ENCODE data around the gene SORCS1.

DNA sequence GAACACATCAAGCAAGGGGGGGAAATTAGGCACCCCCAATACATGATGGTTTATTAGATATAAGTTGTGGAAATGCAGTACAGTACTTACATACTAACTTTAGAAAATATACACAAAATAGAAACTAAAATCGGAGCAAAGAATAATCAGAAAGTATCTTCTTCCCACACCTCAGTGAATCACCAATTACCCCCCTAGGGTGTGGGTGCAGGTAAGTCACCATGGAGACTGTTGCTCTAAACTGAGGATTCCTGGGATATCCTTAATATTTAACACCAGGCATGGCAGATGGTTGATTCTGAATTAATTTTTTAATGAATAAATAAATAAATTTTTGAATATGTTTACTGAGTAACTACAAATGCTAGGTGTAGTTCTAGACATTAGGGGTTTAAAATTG is 424.4 kb downstream of the SORCS1 start:
- TF ChIP-seq, protein P1, sequence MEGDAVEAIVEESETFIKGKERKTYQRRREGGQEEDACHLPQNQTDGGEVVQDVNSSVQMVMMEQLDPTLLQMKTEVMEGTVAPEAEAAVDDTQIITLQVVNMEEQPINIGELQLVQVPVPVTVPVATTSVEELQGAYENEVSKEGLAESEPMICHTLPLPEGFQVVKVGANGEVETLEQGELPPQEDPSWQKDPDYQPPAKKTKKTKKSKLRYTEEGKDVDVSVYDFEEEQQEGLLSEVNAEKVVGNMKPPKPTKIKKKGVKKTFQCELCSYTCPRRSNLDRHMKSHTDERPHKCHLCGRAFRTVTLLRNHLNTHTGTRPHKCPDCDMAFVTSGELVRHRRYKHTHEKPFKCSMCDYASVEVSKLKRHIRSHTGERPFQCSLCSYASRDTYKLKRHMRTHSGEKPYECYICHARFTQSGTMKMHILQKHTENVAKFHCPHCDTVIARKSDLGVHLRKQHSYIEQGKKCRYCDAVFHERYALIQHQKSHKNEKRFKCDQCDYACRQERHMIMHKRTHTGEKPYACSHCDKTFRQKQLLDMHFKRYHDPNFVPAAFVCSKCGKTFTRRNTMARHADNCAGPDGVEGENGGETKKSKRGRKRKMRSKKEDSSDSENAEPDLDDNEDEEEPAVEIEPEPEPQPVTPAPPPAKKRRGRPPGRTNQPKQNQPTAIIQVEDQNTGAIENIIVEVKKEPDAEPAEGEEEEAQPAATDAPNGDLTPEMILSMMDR (IDR thresholded peaks at IDR 0.05) = no peak
- TF ChIP-seq POLR2A (IDR thresholded peaks at IDR 0.05) = no peak

Measured in right lobe of liver (tissue), 4 donors.